Muscle of arm (tissue), 12 donors: ENCODE measurements around the gene MICAL2. TPM values are rescaled to one million over a fixed set of nuclear protein-coding genes. Genes with fewer than 3 reads are reported as not detected.

ENCODE experiments used
- DNase-seq: peaks from one replicate; pipeline ENCODE4 v3.0.0-alpha.2; 2013
- polyA plus RNA-seq, 12 donors: library from polyadenylated mRNA; unstranded; fragments of 120-200 nt; gene quantifications; one replicate each; pipeline ENCODE4 v1.2.1, GENCODE V29; 2013; ENCODE audit not compliant: insufficient read length in 12 of 12

Gene MICAL2
- polyA plus RNA-seq, 12 donors = 14.1 to 91.3 (median 20.6) TPM; not detected in 1

DNA sequence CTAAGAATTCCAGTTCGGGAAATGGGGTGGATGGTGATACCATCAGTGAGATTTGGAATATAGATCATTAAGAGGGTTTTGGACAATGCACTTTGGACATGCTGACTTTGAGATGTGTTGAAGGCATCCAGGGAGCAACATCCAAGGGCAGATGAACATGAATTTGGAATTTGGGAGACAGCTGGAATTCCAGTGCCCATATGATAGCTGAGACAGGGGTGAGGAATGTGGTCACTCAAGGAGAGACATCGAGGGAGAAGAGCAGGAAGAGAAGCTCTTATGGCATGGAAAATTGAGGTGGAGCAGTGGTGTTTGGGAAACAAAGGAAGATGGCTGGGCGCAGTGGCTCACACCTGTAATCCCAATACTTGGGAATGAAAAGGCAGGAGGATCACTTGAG is 11.8 kb upstream of the MICAL2 start:
- no peak for DNase-seq

DNA sequence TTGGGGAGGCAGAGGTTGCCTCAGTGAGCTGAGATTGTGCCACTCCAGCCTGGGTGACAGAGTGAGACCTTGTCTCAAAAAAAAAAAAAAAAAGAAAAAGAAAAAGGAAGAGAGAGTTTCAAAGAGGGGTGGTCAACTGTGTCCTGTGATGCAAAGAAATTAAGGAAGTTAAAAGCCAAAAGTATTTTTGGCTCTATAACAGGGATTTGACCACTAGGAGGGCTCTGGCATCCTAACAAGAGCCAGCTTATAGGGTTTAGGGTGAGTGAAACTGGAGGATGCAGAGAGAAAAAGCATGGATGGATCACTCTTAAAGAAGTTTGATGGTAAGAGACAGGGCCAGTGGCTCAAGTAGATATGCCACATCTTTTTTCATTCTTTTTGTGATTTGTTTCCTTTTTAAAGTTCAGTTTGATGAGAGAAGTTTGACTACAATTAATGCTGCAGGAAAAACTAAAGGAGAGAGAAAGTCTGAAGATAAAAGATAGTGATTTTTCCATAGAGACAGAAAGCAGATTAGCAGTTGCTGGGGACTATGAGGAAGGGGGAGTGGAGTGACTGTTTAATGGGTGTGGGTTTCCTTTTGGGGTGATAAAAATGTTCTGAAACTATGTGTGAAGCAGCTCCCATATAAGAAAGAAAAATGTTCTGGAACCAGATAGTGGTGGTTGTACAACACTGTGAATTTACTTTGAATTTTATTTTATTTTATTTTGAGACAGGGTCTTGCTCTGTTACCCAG is 11.1 kb upstream of the MICAL2 start:
- no peak for DNase-seq

DNA sequence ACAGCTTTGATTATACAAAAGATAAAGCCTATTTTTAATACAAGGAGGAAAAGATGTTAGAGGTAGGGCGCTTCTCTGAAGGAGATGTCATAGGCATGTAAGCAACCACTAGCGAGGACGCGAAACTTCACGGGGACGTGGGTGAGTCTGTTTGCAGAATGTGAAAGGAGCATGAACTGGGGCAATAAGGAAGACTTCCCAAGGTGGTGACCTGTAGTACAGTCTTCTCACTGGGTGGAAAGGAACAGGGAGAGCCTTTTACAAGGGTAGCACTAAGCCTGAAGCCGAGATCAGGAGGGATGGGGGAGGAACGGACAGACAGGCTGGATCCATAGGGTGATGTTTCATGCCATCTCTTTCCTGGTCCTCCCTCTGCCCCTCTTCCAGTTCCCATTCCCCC is 10.0 kb upstream of the MICAL2 start:
- DNase-seq = no peak

DNA sequence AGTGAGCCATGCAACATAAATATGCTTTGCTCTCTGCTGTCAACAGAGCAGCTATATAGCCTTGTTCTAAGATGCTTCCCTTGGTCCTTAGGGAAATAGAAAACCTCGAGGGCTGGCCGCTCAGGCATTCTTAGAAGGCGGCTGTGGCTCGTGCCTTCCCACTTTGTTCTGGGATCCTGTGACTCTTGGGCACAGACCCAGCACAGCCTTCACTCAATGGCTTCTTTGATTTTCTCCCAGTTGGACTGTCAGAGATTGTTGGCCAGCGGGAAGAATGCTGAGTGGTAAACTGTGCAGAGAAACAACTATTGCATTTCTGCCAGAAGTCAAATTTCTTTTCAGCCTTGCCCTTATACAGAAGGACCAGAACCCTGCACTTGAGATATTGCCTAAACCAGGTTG is 9.5 kb upstream of the MICAL2 start:
- DNase-seq = no peak

- DNase-seq = no peak
Measured at GRCh38 chr11:12101318-12101717, 9.1 kb upstream of the MICAL2 start.

DNA sequence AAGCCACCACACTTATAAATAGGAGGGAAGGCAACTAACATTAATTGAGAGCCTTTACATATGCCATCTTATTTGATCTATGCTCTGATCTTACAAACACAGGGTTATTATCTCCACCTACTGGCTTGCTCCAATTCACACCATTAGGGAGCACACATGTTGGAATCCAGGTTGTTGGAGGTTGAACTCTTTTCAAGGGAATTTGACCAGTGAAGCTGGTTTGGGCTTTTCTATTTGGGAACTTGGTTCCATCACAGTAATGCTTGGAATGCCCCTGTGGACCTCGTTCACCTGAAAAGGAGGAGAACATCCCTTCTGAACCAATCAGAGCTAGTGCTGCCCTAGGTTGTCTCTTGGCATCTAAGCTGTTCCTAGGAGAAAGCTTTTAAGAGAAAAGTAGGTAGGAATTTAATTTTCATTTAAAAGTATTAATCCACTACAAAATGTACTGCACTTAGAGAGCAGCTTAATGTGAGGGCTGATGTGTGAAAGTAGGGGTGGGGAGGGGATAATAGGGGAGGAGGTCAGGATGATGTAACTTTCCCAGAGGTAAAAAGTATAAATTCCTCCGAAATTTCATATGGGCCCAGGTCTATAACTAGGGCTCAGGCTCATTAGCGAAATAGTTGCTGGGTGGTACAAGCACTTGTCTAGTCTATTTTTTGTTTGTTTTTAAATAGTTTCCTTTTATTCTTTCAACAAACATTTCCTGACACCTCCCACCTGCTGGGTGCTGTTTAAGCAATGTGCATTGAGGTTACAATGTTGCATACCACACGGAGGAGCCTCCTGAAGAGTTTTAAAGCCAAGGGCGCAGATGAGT is 7.6 kb upstream of the MICAL2 start:
- no peak for DNase-seq

GRCh38 chr11:12103411-12104225 is 6.8 kb upstream of the MICAL2 start:
- no peak for DNase-seq

GRCh38 chr11:12105471-12105870 is 4.9 kb upstream of the MICAL2 start:
- DNase-seq = no peak

- DNase-seq = no peak
Measured at GRCh38 chr11:12106101-12106500, 4.3 kb upstream of the MICAL2 start.

GRCh38 chr11:12106501-12106900 is 3.9 kb upstream of the MICAL2 start:
- DNase-seq = no peak

- no peak for DNase-seq
Measured at GRCh38 chr11:12108875-12109453, 1.4 kb upstream of the MICAL2 start.

- DNase-seq = no peak
Measured at GRCh38 chr11:12109591-12110196, 696 bp upstream of the MICAL2 start.

DNA sequence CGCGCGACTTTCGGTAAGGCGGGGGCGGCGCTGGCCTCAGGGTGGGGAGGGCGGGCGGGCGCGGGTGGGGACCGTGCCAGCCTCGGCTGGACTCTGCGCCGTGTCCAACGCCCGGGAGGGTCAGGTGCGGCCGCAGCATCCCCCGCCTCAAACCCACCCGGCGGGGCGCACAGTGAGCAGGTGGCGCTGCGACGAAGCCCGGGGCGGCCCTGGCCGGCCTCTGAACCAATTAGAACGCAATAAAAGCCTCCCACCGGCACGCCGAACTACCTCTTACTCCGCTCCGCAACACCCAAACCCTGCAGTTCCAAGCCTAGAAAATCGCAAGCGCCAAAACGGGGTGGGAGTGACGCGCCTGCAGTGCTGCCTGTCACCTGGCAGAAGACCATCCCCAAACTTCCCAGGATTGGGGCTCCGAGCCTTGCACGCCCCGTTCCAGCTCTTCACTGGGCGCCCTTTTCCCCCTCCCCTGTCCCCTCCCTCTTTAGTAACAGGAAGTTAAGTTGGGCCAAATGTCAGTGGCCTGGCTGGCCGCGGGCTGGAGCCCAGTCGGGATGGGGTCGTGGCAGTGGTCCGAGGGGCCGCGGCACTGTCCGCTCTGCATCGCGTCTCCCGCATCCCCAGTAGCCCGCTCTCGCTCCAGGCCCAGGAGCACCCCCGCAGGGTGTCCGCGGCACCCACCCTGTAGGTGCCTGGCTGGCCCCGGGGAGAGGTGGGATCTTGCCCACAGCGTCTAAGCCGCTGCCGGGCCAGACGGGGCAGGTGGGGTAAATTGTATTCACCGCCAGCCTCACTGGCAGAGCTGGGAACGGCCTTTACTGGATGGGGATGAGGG is 541 bp downstream of the MICAL2 start:
- DNase-seq = no peak

DNA sequence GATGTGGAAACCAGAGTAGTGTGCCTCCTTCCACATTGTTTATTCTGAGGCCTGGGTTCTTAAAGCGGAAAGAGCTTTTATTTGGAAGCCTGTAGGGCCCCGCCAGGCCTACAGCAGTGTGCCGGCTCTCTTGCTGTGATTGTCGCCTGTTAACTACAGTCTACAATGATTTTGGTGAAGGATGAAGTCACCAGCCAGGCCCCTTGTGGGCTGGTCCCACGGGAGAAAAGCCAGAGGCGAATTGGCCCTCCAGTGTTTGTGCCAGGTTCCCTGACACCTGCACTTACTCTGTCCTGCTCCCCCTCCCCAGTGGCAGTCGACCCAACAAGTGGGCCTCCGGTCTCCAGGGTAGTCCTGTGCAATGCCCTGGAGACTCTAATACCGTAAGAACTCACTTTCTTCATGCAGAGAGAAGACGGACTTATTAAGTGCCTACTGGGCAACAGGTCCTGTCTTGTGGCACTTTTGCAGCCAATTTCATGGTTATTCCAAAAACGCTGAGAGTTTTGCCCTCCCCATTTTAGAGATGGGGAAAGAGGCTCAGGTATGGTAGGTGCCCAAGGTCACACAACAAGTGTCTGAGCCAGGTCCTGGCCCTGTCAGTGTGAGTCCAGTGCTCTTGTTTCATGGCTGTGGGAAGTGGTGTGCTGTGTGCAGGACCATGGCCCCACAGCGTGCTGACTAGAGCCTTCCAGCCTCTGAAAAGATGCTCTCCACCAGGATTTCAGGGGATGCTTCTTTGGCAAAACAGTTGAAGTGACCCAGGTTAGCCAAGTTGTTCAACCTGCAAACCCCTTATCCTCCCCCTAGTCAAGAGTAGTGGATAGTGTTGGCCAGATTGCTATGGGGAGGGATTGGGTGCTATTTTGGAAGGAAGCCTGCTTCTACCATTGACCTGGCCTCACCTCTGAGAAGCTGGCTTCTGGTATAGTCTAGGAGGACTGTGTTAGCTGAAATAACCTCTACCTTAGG is 1.4 kb downstream of the MICAL2 start:
- DNase-seq = no peak

GRCh38 chr11:12112750-12113149 is 2.4 kb downstream of the MICAL2 start:
- no peak for DNase-seq

DNA sequence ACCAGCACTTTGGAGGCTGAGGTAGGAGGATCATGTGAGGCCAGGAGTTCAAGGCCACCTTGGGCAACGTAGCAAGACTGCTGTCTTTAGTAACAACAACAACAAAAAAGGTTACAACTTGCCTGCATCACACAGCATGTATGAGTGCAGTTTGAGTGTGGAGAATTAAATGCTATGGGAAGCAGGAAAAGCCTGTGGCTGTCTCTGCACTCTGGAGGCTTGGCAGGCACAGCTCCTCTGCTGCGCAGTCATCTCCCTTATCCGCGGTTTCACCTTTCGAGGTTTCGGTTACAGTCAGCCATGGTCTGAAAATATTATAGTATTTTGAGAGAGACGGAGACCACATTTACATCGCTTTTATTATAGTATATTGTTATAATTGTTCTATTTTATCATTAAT is 2.9 kb downstream of the MICAL2 start:
- DNase-seq = no peak

DNA sequence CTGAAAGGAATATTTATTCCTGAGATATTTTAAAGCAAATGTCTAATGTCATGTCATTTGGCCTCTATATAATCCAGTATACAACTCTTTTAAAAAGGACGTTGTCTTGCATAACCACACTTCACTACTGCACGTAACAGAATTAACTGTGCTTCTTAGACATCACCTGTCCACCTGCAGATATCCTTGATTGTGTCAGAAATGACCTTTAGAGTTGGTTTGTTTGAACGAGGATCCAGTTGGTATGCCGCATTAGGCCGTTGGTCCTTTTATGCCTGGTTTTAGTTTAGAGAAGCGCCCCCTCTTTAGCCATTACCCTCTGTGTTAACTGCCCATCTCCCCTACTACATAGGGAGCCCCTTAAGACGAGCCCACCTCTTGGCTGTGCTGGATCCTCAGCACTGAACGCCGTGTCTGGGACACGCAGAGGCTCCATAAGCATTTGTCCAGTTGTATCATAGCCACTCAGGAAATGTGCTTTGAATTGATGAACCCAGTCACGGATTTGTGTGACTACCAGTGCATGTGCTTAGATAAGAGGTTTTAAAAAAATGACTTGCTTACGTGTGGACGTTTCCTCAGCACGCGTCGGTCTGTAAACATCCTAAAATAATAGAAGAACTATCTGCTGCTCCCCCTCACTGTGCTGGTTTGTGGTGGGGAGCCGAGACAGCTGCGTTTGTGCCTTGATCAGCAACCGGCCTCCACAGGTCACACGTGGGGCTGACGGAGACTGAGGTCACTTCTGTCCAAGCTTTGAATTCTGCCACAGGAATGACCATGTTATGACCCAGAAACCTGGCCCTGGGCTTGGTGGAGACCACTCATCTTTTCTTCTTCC is 4.0 kb downstream of the MICAL2 start:
- DNase-seq = no peak

GRCh38 chr11:12116425-12117032 is 6.1 kb downstream of the MICAL2 start:
- no peak for DNase-seq
